ENCODE results near the gene CFAP299. TPM values are rescaled to one million over a fixed set of nuclear protein-coding genes. Genes with fewer than 3 reads are reported as not detected.

The CFAP299 gene
- total RNA-seq, 4 donors from 2014 or later = not detected

DNA sequence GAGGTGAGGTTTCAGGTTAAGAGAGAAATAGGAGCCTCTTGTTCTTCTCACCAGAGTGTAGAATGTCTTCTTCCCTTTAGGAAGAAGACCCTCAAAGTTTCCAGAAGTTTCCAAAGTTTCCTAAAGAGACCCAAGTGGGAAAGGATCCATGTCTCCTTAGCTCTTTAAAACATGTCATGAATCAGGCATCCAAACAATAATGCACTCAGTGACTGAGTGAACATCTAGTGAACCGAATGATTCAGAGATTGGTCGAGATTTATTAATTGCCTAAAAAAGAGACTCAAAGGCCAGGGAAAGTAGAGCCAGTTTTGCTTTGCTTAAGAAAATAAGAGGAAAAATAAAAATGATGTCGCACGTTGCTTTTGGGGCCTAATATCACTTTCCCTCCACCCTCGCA, 39.7 kb upstream of the CFAP299 start:
- Histone ChIP-seq H3K27me3 (no peaks in the 10 kb centered on the region), H3K4me3 (no peak overlapping the region), H3K27ac (no peak overlapping the region), H3K36me3 (no peaks in the 10 kb centered on the region), H3K9me3 (no peaks in the 10 kb centered on the region), H3K4me1 (no peaks in the 10 kb centered on the region)
- TF ChIP-seq POLR2A (IDR thresholded peaks at IDR 0.05) (no peak), EP300 (IDR thresholded peaks at IDR 0.05) (no peak), POLR2AphosphoS5 (IDR thresholded peaks at IDR 0.05) (no peak)
- TF ChIP-seq, protein P1, sequence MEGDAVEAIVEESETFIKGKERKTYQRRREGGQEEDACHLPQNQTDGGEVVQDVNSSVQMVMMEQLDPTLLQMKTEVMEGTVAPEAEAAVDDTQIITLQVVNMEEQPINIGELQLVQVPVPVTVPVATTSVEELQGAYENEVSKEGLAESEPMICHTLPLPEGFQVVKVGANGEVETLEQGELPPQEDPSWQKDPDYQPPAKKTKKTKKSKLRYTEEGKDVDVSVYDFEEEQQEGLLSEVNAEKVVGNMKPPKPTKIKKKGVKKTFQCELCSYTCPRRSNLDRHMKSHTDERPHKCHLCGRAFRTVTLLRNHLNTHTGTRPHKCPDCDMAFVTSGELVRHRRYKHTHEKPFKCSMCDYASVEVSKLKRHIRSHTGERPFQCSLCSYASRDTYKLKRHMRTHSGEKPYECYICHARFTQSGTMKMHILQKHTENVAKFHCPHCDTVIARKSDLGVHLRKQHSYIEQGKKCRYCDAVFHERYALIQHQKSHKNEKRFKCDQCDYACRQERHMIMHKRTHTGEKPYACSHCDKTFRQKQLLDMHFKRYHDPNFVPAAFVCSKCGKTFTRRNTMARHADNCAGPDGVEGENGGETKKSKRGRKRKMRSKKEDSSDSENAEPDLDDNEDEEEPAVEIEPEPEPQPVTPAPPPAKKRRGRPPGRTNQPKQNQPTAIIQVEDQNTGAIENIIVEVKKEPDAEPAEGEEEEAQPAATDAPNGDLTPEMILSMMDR (IDR thresholded peaks at IDR 0.05) = no peak
- no peak for DNase-seq (ENCODE audit: low spot score in 2 of 2)
- 89% methylated on average over 5 of the region's 5 CpGs for WGBS

GRCh38 chr4:80301884-80302283, 33.6 kb upstream of the CFAP299 start:
- WGBS = 85% methylated on average over 4 of the region's 4 CpGs

DNA sequence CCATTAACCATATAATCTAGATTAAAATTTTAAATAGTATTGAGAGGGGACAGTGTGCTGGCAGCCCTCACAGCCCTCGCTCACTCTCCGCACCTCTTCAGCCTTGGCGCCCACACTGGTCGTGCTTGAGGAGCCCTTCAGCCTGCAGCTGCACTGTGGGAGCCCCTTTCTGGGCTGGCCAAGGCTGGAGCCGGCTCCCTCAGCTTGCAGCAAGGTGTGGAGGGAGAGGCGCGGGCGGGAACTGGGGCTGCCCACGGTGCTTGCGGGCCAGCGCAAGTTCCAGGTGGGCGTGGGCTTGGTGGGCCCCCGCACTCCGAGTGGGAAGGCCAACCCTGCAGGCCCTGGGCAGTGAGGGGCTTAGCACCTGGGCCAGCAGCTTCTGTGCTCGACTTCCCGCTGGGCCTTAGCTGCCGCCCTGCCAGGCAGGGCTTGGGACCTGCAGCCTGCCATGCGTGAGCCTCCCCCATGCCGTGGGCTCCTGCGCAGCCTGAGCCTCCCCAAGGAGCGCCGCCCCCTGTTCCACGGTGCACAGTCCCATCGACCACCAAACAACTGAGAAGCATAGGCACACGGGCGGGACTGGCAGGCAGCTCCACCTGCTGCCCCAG, 32.8 kb upstream of the CFAP299 start:
- Histone ChIP-seq H3K36me3 (no peaks in the 10 kb centered on the region), H3K4me3 (no peak overlapping the region), H3K27me3 (peaks cover 26% of the 10 kb centered on the region), H3K27ac (no peak overlapping the region), H3K9me3 (no peaks in the 10 kb centered on the region), H3K4me1 (peaks cover 4% of the 10 kb centered on the region)
- no peak for DNase-seq (ENCODE audit: low spot score in 2 of 2)
- 95% methylated on average over 11 of the region's 26 CpGs for WGBS
- TF ChIP-seq POLR2A (IDR thresholded peaks at IDR 0.05) (no peak), EP300 (IDR thresholded peaks at IDR 0.05) (no peak)
- TF ChIP-seq, protein P1 (IDR thresholded peaks at IDR 0.05) = no peak

More at GRCh38 chr4:80301884-80302283, 33.6 kb upstream of the CFAP299 start:
- TF ChIP-seq POLR2AphosphoS5 (IDR thresholded peaks at IDR 0.05) (no peak), EP300 (IDR thresholded peaks at IDR 0.05) (no peak), POLR2A (IDR thresholded peaks at IDR 0.05) (no peak)
- TF ChIP-seq, protein P1 (IDR thresholded peaks at IDR 0.05) = no peak
- Histone ChIP-seq H3K36me3 (no peaks in the 10 kb centered on the region), H3K4me3 (no peak overlapping the region), H3K27me3 (peaks cover 19% of the 10 kb centered on the region), H3K27ac (no peak overlapping the region), H3K4me1 (no peaks in the 10 kb centered on the region), H3K9me3 (no peaks in the 10 kb centered on the region)
- no peak for DNase-seq (ENCODE audit: low spot score in 2 of 2)

DNA sequence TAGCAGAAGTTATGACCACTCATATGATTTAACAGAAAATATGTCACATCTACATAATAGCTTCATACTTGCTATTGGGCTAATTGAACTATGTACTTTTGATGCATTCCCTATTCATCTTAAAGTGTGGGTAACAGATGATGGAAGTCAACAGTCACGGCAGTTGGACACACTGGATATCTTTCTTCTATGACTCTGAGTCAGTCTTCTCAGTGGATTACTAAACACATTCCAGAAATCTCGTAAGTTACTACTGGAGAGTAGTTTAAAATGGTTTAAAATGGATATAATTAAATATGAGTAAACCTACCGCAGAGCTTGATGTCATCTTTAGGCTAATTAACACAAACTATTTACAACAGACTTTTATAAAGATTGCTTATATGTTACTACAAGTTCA, 30.1 kb upstream of the CFAP299 start:
- 75% methylated on average over 3 of the region's 3 CpGs for WGBS
- Histone ChIP-seq H3K4me3 (no peak overlapping the region), H3K27ac (no peak overlapping the region), H3K36me3 (no peaks in the 10 kb centered on the region), H3K9me3 (no peaks in the 10 kb centered on the region), H3K27me3 (peaks cover 37% of the 10 kb centered on the region), H3K4me1 (peaks cover 7% of the 10 kb centered on the region)
- no peak for TF ChIP-seq POLR2A (IDR thresholded peaks at IDR 0.05)
- TF ChIP-seq, protein P1 (IDR thresholded peaks at IDR 0.05) = no peak
- DNase-seq (ENCODE audit: low spot score in 2 of 2) = no peak

DNA sequence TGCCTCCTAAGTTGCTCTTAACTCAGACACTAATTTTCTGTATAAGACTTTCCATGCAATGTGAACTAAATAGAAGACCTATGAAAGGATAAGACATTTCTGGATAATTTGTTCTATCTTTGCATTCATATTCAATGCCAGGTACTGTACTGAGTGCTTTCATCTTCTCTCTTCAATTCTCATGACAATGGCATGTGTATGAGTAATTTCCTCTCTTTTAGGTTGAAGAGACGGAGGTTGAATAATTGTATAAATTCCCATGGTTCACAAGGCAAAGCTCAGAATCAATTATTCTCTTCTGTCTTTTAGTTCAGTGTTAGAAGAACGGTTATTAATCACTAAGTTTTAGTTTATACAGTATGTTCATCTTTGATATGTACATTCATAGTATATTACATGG, 29.3 kb upstream of the CFAP299 start:
- TF ChIP-seq POLR2AphosphoS5 (IDR thresholded peaks at IDR 0.05) (no peak), POLR2A (IDR thresholded peaks at IDR 0.05) (no peak), EP300 (IDR thresholded peaks at IDR 0.05) (no peak)
- TF ChIP-seq, protein P1 (IDR thresholded peaks at IDR 0.05) = no peak

More for the DNA sequence above, 29.3 kb upstream of the CFAP299 start:
- Histone ChIP-seq H3K9me3 (no peaks in the 10 kb centered on the region), H3K27me3 (peaks cover 41% of the 10 kb centered on the region), H3K4me3 (no peak overlapping the region), H3K27ac (no peak overlapping the region), H3K4me1 (peaks cover 7% of the 10 kb centered on the region), H3K36me3 (no peaks in the 10 kb centered on the region)
- 64% methylated on average over 2 of the region's 2 CpGs for WGBS
- no peak for DNase-seq (ENCODE audit: low spot score in 2 of 2)
